H1 (cell line): ENCODE results near the gene SHMT1. TPM values are rescaled to one million over a fixed set of nuclear protein-coding genes. Genes with fewer than 3 reads are reported as not detected.

Experiments used
- CHD2 ChIP-seq: IDR thresholded peaks from 2 replicates; pipeline ENCODE4 v1.6.1; 2012; ENCODE audit warnings: low read length, improper control_type of control experiment
- EZH2 ChIP-seq: fragments of 200-600 bp; sonication (generic); IDR thresholded peaks from 2 replicates; pipeline ENCODE4 v1.7.1; 2012; ENCODE audit warnings: low read depth, mild to moderate bottlenecking, moderate library complexity, low read length, inconsistent platforms; ENCODE audit not compliant: severe bottlenecking
- JUN ChIP-seq: IDR thresholded peaks from 2 replicates; pipeline ENCODE4 v1.6.1; 2011; ENCODE audit warnings: low read depth, mild to moderate bottlenecking, improper control_type of control experiment, low read length
- KDM1A ChIP-seq: fragments of 200-600, 300-600 bp; sonication (generic); IDR thresholded peaks from 2 replicates; pipeline ENCODE4 v1.7.1; 2016; ENCODE audit warnings: mild to moderate bottlenecking, low read length, borderline replicate concordance
- KDM5A ChIP-seq: fragments of 200-600 bp; IDR thresholded peaks from 2 replicates; pipeline ENCODE4 v1.7.1; 2012; ENCODE audit warnings: mild to moderate bottlenecking, low read length, inconsistent platforms, mixed read lengths
- RFX5 ChIP-seq: IDR thresholded peaks from 2 replicates; pipeline ENCODE4 v1.6.1; 2011; ENCODE audit warnings: low read depth, low read length, improper control_type of control experiment, borderline replicate concordance
- TCF12 ChIP-seq: IDR thresholded peaks from 2 replicates; pipeline ENCODE4 v1.6.1; 2011; ENCODE audit warnings: low read depth, mild to moderate bottlenecking, low read length
- polyA plus RNA-seq, 7 experiments: library from polyadenylated mRNA; depleted of rRNA in 3 of 7; stranded (reverse) in 5 of 7; unstranded in 2 of 7; fragments of >200 nt in 5 of 7; fragments of 200-250 nt in 2 of 7; gene quantifications; 1 replicate in 5 of 7; 2 replicates in 1 of 7; 4 replicates in 1 of 7; pipeline versions ENCODE4 v1.2.1 to v1.2.3, GENCODE V29; 2011 to 2013; ENCODE audit warnings: missing spikeins in 2 of 7, mixed read lengths in 2 of 7
- total RNA-seq: library from RNA; stranded (reverse); fragmentation: NEBNext Ultra II Directional; extraction: Animal tissue kit (Norgen Biotek cat#: 25700); gene quantifications from 2 replicates; pipeline ENCODE4 v1.2.1, GENCODE V29; 2021
- TF ChIP-seq, protein P1 (sequence below): IDR thresholded peaks from 2 replicates; pipeline ENCODE4 v1.6.1; 2011; ENCODE audit warnings: low read depth, mild to moderate bottlenecking, low read length; ENCODE audit not compliant: insufficient read depth

SHMT1 gene
- total and polyA plus RNA-seq, 2 of the 8 experiments (the other 6 are each of a cell fraction or from before 2014, with no cell fraction given) = 30.7 to 39.3 TPM

DNA sequence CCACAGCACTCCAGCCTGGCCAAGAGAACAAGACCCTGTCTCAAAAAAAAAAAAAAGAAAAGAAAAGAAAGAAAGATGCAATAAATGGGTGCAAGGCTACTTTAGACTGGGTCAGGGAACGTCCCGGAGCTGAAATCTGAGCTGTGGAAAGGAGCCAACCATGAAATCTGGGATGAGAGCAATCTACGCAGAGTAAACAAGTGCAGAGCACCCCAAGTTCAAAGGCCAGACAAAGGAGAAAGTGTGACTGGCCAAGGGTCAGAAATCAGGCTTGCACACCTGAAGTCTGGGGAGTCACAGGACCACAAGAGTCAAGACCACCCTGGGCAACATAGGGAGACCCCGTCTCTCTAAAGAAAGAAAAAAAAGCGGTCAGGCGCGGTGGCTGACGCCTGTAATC lies 2.8 kb downstream of the SHMT1 start (continued):
- TF ChIP-seq, protein P1, sequence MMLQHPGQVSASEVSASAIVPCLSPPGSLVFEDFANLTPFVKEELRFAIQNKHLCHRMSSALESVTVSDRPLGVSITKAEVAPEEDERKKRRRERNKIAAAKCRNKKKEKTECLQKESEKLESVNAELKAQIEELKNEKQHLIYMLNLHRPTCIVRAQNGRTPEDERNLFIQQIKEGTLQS = no peak
- TF ChIP-seq KDM5A (no peak), RFX5 (no peak), CHD2 (no peak), KDM1A (no peak), JUN (no peak), TCF12 (no peak), EZH2 (no peak)
- TF ChIP-seq, all 59 proteins: peak for 0
